DMS79 treated with DMSO at 0.1 percent for 48 hours (cell line): ENCODE results near the gene TAAR1.
"Not testable (repeated sequence)": the region's sequence is repeated elsewhere in the genome, so short reads cannot be mapped to it uniquely, and the experiment has no call there.

Experiments
- DNase-seq: peaks from one replicate; lab custom pipeline; 2025; lab: John Stamatoyannopoulos, UW

Gene TAAR1

GRCh38 chr6:132661906-132662305, 2.9 kb upstream of the TAAR1 start:
- DNase-seq = no peak

GRCh38 chr6:132651062-132651461, 7.9 kb downstream of the TAAR1 start:
- DNase-seq = no peak

GRCh38 chr6:132650429-132650828, 8.6 kb downstream of the TAAR1 start:
- DNase-seq = no peak

GRCh38 chr6:132648828-132649227, 10.2 kb downstream of the TAAR1 start:
- no peak for DNase-seq

GRCh38 chr6:132648356-132648755, 10.6 kb downstream of the TAAR1 start:
- no peak for DNase-seq

- no peak for DNase-seq
These were observed 15.4 kb downstream of the TAAR1 start for GRCh38 chr6:132643547-132643946.

GRCh38 chr6:132637135-132637534, 21.8 kb downstream of the TAAR1 start:
- not testable (repeated sequence) for DNase-seq

- DNase-seq = not testable (repeated sequence)
These were observed 23.1 kb downstream of the TAAR1 start for GRCh38 chr6:132635906-132636305.

GRCh38 chr6:132635288-132635687, 23.7 kb downstream of the TAAR1 start:
- DNase-seq = not testable (repeated sequence)

GRCh38 chr6:132634796-132635195, 24.2 kb downstream of the TAAR1 start:
- no peak for DNase-seq

GRCh38 chr6:132633362-132633761, 25.6 kb downstream of the TAAR1 start:
- DNase-seq = no peak

- DNase-seq = no peak
These were observed 34.8 kb downstream of the TAAR1 start, which contains the start of gene TAAR2 for GRCh38 chr6:132624175-132624574. TSS of gene TAAR2 (minus strand) at chr6:132624275. CDS start at chr6:132624275, 0 bp downstream.

- DNase-seq = no peak
These were observed 35.7 kb downstream of the TAAR1 start for GRCh38 chr6:132623106-132623845.

- no peak for DNase-seq
These were observed 42.3 kb downstream of the TAAR1 start for GRCh38 chr6:132616677-132617076.

- DNase-seq = no peak
These were observed 44.4 kb downstream of the TAAR1 start for GRCh38 chr6:132614554-132614953.

GRCh38 chr6:132612449-132613108, 46.4 kb downstream of the TAAR1 start:
- no peak for DNase-seq

GRCh38 chr6:132611616-132612015, 47.4 kb downstream of the TAAR1 start:
- DNase-seq = no peak

GRCh38 chr6:132607544-132608233, 51.3 kb downstream of the TAAR1 start:
- no peak for DNase-seq

GRCh38 chr6:132604635-132605152, 54.3 kb downstream of the TAAR1 start:
- no peak for DNase-seq

GRCh38 chr6:132600900-132601299, 58.1 kb downstream of the TAAR1 start:
- DNase-seq = not testable (repeated sequence)

GRCh38 chr6:132598473-132598872, 60.5 kb downstream of the TAAR1 start:
- no peak for DNase-seq

- no peak for DNase-seq
These were observed 62.8 kb downstream of the TAAR1 start for GRCh38 chr6:132596201-132596600.
